PC-3 (cell line): ENCODE measurements around the gene EN2.

Source experiments
- EZH2 ChIP-seq: fragments of 300-600 bp; sonication (generic); IDR thresholded peaks from one replicate; pipeline ENCODE4 v1.6.1; 2017; ENCODE audit warnings: antibody characterized with exemption, mild to moderate bottlenecking, low read length; ENCODE audit not compliant: unreplicated experiment
- EZH2phosphoT487 ChIP-seq: fragments of 300-600 bp; sonication (generic); IDR thresholded peaks from 2 replicates; pipeline ENCODE4 v1.6.1; 2018; ENCODE audit warnings: mild to moderate bottlenecking, antibody characterized with exemption, low read length, borderline replicate concordance

- no peak for TF ChIP-seq EZH2
- TF ChIP-seq EZH2phosphoT487, result no peak
Observed at GRCh38 chr7:155409980-155410379, 47.9 kb upstream of the EN2 start.
